NCI-H128 (cell line): Measurements from ENCODE around the gene TENM4.
"Not testable (repeated sequence)": the region's sequence is repeated elsewhere in the genome, so short reads cannot be mapped to it uniquely, and the experiment has no call there.

Source experiments
- DNase-seq: peaks from one replicate; lab custom pipeline; 2025; ENCODE audit not compliant: unreplicated experiment; lab: John Stamatoyannopoulos, UW

Gene TENM4

DNA sequence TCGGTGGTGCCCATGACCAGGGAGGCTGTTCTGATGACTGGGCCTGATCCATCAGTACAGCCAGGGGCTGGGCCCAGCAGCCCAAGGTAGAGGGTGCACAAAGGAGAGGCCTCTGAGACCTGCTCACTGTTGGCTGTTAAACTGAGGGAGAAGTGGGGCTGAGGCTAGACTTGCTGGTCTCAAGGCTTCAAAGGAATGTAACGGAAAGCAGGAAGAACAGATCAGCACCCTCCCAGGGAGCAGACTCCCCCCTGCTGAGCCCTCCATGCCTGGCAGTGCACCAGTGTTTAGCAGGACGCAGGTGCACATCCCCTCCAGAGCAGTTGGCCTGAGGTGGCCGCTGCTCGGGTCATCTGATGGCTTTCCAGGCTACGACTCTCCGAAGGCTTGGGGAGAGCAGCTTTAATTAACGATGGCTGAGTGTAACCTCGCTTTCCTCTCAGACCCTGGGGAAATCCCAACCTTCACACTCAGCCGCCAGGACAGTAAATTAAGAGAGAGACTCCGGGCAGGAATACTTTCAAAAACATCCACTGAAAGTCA lies 610.5 kb downstream of the TENM4 start:
- no peak for DNase-seq

DNA sequence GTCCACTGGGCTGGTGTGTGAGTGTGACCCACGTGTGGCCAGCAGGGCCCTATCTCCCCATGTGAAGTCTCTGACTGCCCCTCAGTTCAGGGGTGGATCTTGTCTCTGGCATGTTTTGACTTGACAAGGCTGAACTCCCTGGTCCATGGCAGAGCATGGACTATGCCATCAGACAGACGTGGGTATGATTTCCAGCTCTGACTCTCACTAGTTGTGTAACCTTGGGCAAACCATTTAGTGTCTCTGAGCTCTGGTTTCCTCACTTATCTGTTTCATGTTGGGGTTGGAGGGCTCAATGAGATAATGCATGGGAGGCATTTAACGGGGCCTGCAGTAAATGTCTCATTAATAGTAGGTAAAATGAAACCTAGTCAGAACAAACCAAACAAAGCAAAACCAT lies 611.7 kb downstream of the TENM4 start:
- no peak for DNase-seq

DNA sequence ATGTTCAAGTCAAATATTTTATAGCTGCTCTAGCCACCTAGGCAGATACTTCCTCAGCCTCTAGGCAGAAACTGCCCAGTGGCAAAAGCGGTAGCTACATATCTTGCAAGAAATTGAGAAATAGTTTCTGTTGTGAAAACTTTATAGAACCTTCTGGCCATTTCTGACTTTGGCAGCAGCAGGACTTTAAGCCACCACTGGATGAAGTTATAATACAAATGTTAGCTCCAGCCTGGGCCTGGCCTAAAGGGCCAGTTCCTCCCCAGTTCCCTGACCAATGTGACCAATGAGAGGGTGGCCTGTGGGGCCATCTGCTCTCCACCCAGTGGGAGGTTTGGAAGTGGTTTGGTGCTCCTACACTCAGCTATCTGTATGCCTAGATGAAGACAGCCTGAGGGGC lies 612.2 kb downstream of the TENM4 start:
- DNase-seq: no peak

DNA sequence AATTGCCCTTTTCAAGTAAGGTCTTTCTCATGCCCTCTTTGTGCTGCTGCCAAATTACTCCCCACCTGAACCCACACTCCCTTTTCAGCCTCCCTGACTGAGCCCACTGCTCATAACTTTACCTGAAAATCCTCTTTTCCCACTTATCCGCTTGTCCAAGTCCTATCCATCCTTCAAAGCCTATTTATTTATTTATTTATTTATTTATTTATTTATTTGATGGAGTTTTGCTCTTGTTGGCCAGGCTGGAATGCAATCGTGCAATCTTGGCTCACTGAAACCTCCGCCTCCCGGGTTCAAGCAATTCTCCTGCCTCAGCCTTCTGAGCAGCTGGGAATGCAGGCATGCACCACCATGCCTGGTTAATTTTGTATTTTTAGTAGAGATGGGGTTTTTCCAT lies 613.5 kb downstream of the TENM4 start:
- DNase-seq: not testable (repeated sequence)

DNA sequence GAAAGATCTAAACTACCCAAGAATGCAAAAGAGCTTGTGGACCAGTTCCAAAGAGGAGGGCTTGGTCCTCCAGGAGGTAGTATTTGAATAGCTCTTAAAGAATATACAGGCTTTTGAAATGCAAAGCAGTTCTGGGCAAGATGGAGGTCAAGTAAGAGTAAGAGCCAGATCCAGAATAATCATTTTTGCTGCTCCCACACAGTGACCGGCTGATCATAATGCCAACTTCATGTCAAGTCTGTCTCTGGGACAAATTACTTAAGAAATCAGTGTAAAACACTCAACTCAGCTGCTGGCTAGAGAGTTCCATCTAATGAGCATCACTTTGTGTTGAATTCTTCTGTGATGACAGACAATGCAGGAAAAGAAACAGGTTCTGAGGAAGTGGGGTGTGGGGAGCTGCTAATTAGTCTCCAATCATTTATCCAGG lies 615.2 kb downstream of the TENM4 start:
- no peak for DNase-seq

DNA sequence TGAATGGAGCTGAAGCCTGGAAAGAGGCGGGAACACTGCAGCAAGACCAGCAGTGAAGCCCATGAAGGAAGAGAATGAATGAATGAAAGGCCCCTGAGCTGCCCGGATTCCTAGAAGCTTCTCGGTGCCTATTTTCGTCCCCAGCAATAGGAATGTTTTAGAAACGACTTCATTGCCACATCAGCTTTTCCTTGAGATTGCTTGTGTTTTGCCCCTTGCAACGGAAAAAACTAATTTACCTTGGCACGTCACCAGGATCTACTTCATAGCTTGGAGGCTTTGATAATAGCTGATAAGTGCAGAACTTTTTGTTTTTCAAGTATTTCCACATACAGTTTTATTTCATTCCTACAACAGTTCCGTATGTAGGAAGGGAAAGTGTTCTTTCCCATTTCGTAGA lies 617.2 kb downstream of the TENM4 start:
- DNase-seq: no peak

DNA sequence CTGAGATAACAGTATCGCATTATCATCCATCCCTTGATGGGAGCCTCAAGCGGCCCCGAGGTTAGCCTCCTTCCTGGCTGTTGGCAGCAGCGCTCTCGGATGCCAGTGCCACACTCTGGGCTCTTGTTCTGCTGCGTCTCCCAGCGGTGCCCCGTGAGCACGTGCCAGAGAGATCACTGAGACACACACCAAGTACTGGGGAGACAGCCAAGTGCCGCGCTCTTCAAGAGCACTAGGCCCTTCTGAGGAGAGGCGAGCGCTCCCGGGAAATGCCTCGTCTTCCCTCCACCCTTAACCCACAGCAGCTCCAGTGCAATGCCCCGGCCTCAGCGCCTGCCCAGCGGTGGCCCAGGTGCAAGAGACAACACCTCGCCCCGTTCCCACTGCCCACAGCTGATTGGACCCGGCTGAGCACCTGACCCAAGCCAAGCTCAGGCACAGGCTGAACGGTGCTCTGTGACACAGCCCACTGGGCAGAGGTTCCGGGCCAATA lies 617.9 kb downstream of the TENM4 start:
- no peak for DNase-seq

DNA sequence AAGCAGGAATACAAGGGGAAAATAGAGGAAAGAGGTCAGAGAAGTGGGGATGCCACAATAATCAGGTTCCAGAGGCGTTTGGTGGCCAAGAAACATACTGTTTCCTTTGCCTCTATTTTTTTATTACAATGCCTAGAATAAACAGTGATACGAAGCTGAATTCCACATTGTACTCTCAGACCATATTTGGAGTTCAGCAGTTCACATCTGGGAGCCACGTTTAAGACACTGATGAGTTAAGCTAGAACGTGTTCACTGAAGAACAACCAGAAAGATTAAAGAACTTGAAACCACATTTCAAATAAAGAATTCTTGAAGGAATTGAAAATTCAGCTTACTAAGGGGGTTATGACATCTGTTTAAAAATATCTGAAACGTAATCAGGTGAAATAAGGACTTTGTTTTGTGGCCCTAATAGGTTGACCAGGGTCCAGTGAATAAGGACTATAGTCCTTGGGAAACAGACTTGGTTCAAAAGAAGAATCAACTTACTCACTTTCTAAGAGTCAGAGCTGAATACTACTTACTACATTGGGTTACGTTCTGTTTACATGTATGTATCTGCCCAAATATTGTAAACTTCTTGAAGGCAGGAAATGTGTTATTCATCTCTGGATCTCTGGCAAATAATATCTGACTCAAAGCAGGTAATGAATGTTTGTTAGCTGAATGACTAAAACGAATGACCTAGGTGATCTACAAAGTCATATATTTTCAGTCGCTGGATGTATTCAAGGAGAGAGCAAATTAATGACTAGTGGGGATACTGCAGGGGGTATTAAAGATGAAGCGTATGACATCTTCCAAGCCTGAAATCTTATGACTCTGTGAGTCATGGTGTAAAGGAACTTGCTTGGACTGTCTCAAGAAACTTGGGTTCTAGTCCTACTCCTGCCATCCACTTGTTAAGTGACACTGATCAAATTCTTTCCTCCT lies 619.2 kb downstream of the TENM4 start:
- no peak for DNase-seq

DNA sequence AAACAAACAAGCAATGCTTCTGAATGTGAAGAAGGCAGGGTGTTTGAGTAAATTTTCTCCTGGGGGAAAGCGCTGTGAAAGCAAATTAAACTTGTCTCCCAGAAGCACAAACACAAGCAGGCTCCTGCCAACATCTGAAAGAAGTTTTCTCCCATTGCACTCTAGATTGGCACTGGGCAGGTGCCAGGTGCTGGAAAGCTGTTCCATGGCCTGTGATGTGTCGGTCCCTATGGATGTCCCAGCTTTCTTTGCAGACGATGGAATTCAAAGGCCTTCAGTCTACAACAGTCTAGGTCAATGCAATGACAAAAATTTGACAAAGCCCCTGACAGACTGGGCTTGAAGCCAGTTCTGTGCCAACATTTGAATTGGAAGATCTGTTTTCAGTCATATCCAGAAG lies 620.1 kb downstream of the TENM4 start:
- no peak for DNase-seq

DNA sequence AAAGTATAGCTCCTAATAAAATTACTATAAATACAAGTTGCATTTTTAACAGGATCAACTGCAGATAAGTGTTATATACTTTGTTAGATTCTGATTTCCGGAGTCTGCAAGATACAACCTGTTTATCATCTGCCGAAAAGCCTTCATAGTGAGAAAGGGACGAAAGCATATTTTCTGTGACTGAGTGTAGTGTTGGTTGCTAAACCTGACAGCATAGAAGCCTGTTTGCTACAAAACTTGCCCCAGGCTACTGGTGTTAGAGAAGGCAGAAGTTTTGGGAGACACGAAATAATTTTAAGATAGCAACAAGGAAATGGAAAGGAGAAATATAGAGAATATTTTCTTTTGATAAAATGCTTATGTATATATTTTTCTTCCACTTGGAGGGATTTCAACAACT lies 622.6 kb downstream of the TENM4 start:
- no peak for DNase-seq

DNA sequence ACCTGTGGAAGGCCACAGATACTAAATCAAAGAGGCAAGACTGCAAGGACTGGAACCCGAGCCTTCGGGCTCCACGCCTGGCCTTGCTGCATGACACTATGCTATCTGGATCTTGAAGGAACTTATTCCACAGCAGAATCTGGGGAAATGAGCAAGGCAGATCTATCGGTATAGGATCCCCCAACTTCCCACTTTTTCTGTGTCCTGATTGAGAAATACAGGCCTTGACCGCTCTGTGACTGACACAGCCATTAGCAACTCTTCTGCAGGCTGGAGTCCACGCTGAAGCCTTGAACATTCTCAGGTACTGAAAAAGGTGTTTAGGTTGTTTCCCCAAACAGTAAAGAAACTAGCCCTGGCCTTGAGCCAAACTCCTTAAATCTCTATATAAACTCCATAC lies 625.0 kb downstream of the TENM4 start:
- no peak for DNase-seq

DNA sequence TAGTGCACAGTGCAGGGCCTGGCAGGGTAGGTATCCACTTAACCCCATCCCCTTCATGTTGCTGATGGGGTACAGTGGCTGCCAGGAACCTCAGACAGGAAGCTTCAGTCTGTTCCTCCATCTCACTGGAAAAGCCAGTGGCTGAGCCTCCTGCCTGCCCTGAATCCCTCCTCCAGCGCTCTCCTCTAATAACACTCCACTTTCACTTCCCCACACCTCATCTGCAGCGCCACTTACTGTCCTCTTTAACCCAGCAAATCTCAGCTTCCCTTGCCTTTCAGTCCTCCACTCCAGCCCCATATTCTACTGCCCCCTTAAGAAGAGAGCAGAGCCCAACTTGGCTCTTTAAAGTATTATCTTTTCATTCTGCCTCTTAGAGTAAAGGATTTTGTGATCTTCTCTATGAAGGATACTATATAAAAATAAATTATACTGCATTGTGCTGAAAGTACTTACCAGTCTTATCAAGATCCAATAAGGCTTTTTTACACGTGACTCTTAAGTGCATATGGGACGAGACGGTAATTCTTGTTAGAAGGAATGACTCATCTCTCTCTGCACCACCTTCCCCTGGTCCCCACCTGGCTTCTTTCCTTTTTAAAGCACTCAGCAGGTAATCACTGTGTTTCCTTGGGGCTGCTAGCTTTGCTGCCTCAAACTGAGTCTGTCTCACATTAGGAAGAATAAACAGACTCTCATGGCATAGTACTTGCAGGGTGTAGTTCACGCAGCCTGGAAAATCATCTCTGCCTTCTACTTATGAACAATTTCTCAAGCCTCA lies 628.1 kb downstream of the TENM4 start:
- no peak for DNase-seq

DNA sequence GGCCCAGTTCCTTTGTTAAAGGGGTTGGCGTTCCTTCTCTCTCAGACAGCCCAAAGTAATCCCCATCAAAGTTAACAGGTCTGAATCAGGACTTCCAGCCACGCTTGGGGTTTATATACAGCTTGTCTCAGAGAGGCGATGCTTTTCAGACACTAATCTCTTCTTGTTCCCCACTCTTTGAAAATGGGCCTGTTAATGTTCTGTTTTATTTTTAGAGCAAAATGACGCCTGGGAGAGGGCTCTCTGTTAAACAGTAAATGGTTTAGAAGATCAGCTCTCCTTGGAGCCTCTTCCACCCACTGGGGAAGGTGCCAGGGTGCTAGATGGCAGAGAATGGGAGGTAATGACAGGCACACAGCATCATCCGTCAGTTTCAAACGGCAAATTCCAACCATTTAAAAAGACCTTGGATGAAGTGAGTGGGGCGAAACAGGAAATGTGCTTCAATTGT lies 630.2 kb downstream of the TENM4 start:
- DNase-seq: no peak

DNA sequence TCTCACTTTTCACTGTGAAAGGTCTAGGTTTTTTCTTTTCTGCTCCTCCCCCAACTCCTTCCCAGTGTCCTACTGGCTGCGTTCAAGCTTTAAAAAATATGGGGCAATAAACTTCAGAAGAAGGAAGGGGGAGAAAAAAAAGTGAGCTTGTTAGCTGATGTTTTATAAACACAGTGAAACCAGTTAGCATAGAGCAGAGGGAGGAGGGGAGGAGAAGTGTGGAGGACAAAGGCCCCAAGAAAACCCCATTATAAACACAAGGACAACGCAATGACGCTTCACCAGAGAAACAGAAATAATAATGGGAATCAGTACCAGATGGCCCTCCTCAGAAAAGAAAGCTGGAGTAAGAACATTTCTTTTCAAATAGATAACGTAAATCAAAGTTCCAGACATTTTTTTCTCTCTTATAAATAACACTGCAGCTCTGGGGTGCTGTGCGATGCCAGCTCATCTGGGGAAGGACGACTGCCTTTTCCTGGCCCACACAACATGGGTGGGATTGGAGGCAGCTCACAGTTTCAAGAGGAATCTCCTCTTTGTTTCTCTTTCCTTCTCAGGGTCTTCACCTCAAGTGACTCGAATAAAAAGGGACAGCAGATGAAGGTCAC lies 630.8 kb downstream of the TENM4 start:
- DNase-seq: no peak

DNA sequence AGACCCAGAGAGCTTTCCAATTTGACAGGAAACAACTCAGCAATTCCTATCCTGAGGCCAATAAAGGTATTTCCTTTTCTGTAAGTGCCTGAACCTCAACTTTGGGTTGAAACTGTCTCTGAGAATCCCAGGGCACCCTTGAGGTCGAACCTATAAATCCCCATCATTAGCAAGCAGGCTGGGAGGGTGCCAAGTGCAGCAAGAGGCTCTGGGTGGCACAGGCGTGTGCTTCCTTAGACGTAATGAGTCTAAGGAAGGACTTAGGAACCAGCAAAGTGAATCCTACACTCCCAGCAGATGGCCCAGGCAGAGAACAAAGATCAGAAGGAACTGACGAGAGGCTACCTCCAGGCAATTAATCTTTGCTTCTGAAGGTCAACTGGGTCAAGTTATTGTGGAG lies 631.9 kb downstream of the TENM4 start:
- no peak for DNase-seq

DNA sequence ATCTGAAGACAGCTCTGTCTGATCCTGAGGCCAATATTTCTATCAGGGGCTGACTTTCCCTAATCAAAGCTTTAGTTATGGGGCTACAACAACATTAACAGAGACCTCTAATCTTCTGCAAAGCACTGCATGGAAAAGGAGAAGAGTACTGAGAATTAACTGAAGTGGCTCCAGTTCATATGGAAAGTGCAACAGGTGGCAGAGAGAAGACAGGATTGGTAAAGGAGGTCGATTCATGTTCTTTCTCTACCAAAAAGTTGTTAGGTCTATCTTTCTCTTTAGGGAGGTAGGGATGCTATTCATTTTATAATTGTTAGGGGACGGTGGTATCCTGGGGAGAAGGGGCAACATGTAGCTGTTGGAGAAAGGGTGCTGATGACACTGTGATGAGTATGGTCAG lies 633.5 kb downstream of the TENM4 start:
- no peak for DNase-seq

DNA sequence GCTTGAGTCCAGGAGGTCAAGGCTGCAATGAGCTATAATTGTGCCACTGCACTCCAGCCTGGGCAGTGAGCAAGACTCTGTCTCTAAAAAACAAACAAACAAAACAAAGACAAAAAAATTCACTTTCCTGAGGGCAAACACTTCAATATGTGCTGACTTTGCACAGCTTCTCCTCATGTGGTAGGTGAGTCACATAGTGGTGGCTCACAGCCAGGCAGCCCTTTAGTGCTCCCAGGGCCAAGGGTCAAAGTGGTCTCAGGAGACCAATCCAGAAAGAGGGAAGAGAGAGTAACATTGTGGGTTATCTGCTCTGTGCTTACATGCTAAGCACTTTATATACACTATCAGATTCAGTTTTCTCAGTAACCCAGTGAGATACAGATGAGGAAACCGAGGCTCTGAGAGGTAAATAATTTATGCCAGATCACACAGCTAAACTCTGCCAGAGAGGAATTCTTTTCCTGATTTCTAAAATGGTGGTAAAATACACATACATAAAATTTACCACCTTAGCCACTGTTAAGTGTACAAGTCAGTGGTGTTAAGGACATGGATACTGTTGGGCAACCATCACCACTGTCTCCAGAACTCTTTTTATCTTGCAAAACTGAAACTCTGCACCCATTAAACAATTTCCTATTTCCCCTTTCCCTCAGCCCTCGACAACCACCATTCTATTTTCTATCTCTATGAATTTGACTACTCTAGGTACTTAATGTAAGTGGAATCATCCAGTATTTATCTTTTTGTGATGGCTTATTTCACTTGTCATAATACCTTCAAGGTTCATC lies 634.4 kb downstream of the TENM4 start:
- DNase-seq: no peak

DNA sequence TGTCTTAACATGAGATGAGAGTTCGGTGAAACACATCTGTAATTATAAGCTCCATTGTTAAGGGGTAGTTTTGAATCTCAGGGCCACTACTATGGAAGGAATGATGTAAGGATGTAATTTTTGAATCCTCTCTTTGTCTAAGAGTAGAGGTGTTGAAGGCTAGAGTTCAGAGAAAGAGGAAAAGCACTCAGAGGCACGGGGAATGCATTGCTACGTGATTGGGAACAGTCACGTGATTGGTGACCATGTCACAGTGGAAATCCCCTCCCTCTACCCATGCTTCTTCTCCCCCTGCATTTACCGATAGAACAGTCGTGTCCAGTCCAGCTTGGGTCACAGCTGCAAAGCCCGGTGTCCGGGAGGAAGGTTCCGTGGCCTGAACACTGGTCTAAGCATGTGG lies 635.8 kb downstream of the TENM4 start:
- DNase-seq: no peak

DNA sequence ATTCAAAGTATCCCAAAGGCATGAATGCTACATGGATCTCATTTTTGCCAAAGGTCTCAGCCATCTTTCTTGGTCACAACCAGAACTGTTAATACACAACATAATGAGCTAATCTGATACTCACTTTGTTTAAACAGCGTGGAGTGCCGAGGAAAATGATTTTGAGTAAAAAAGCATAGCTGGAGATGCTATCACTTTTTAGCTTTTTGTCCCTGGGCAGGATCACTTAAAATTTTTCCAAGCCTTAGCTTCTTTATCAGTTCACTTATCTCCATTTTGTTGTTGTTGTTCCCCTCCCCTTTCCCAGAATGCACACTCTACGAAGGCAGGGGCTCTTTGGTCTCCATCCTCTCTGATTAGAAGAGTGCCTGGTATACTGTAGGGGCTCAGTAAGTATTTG lies 636.8 kb downstream of the TENM4 start:
- no peak for DNase-seq

DNA sequence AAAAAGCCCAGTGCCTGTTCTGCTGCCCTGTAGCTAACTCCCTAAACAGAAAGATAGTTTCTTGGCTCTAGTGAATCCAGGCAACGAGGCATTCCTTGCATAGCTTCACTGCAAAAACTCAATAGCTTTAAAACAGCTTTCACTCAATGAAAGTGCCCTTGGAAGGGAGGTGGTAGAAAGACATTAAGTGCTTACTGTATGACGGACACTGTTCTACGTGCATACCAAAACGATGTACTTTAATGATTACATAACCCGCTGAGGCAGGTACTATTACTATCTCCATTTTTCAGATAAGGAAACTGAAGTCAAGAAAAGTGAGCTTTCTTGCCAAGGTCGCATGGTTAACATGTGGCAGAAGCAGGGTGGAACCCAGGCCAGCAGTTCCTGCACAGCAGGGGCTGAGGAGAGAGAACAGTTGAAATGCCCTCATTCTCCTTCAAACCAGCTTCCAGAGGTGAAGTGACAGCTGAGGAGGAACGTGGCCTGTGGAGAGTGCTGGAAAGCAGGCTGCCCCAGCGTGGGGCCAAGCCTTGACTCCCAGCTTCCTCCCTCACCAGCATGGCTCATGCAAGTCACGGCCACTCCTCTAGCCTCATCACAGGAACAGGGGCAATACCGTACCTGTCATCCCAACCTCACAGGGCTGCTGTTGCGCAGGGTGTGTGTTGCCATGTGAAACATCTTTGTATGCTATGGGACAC lies 638.6 kb downstream of the TENM4 start:
- no peak for DNase-seq
